SK-N-DZ (cell line): ENCODE measurements around the gene RASL10B.

Experiments
- DNase-seq: peaks from one replicate; pipeline ENCODE4 v3.0.0-alpha.2; 2015; ENCODE audit warnings: low spot score

Gene RASL10B

DNA sequence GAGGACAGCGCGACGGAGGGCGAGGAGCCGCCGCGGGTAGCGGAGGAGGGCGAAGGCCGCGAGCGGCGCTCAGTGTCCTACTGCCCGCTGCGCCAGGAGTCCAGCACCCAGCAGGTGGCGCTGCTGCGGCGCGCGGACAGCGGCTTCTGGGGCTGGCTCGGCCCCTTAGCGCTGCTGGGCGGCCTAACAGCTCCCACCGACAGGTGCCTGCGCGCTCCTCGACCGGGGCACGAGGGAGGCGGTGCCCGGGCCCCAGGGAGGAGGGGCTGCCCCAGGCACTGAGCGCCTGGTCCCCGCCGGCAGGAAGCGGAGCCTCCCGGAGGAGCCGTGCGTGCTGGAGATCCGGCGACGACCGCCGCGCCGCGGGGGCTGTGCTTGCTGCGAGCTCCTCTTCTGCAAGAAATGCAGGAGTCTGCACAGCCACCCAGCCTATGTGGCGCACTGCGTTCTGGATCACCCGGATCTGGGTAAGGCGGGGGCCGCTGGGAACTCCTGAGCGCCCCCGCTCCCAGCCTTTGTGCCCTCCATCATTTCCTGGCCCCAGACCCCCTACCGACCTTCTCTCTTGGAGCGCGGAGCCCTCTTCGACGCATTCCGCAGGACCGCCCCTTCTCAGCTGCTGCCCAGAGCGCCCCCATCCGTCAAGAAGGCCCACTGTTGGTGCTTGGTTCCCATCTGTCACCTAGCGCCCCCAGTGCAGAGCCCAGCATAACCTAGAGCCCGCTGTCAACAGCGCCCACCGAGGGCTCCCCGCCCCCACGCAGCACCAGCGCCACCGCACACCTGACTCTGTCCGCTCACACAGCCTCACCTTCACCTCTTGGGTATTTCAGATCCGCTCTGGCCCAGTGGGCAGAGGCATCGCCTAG is 32.9 kb downstream of the RASL10B start:
- DNase-seq = peak; percentile 91

GRCh38 chr17:35765086-35765710 is 33.8 kb downstream of the RASL10B start:
- no peak for DNase-seq

- peak; percentile 59 for DNase-seq
Measured at GRCh38 chr17:35765756-35766488, 34.5 kb downstream of the RASL10B start.

DNA sequence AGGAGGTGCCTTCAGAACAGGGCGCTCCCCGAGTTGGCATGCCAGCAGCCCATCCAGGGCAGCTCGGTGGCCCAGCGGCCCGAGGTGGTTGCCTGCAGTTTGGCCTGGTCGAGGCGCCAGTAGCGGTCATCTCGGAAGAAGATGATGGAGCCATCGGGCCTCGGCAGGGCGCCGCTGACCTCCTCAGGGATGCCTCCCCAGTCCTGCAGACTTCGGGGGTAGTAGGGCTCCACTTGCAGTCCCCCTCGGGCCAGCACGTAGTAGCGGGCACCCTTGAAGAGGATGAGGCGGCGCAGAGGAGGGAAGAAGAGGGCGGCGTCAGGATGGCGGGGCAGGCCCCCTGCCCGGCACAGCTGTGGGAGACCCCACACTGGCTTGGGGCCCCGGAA is 35.0 kb downstream of the RASL10B start:
- DNase-seq = no peak

- no peak for DNase-seq
Measured at GRCh38 chr17:35766903-35767510, 35.6 kb downstream of the RASL10B start.

- no peak for DNase-seq
Measured at GRCh38 chr17:35768797-35769196, 37.4 kb downstream of the RASL10B start.

- DNase-seq = no peak
Measured at GRCh38 chr17:35769895-35770486, 38.6 kb downstream of the RASL10B start.

DNA sequence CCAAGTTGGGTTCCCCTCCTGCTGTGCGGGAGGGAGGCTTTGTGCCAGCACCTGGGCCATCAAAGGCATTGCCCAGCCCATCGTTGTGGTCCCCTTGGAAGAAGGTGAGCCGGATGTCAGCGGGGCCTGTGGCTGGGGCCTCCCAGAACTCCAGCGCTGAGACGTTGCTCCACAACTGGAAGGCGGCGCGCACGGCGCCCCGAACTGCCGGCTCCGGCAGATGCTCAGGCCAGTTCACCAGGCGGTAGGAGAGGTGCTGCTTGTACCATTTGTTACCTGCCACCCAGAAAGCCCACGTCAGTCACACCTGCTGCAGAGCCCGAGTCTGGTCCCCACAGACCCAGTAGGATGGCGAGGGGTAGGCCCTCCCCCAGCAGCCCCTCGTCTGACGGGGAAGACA is 41.7 kb downstream of the RASL10B start:
- DNase-seq = no peak

GRCh38 chr17:35773679-35774425 is 42.4 kb downstream of the RASL10B start:
- DNase-seq = no peak

- peak; percentile 32 for DNase-seq
Measured at GRCh38 chr17:35774499-35774898, 43.1 kb downstream of the RASL10B start.

DNA sequence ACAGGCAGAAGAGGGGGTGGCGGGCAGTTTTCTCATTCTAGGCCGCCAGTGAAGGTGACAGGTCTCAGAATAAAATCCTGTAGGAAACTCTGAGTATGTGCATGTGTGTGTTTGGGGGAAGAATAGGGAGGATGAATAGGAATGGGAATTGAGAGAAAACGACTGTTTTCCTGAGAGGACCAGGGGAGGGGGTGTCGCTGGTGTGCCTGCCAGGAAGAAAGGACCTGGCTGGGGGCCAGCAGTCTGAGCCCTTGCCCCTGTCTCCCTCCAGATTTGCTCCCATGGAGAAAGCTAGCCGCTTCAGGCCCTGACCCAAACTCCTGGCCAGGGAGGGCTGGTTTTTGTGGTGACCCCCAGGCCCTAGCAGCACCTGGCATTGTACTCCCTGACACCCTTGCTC is 43.6 kb downstream of the RASL10B start:
- no peak for DNase-seq

DNA sequence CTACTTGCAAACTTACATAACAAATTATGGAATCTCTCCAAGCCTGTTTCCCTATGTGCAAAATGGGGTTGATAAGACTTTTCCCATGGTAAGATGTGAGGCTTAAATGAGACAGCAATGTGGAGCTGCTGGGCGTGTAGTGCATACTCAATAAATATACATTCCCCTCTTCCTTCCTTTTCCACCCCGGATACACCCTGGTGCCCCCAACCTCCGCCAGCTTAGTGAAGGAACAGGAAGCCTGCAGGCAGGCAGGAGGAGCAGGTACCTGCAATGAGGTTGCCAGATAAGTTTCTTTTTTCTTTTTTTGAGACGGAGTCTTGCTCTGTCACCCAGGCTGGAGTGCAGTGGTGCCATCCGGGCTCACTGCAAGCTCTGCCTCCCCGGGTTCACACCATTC is 44.1 kb downstream of the RASL10B start:
- DNase-seq = no peak

DNA sequence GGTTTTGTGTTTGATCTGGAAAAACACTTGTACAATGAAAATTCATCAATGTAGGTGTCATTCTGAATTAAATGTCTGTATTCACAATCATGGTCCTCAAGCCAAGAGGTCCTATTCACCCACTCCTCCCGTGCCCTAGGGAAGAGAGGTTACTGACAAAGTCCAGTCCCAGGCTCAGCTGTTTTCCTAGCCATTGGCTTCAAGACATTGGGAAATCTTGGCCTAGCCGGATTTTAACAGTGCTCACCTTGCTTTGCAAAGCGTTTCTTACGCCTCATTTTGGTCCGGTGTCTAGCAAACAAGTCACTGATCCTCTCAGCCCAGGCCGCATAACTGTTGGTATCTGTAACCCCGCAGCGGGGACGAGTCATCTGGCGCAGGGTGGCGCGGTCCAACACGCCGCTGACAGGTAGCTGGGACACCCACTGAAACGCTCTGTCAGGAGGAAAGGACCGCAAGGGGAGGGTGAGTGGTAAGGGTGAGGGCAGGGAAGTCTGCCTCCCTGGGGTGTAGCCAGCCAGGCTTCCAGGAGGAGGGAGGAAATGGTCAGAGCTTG is 47.3 kb downstream of the RASL10B start:
- DNase-seq = no peak

GRCh38 chr17:35780950-35781349 is 49.5 kb downstream of the RASL10B start:
- DNase-seq = no peak

- DNase-seq = no peak
Measured at GRCh38 chr17:35784895-35785294, 53.5 kb downstream of the RASL10B start.

DNA sequence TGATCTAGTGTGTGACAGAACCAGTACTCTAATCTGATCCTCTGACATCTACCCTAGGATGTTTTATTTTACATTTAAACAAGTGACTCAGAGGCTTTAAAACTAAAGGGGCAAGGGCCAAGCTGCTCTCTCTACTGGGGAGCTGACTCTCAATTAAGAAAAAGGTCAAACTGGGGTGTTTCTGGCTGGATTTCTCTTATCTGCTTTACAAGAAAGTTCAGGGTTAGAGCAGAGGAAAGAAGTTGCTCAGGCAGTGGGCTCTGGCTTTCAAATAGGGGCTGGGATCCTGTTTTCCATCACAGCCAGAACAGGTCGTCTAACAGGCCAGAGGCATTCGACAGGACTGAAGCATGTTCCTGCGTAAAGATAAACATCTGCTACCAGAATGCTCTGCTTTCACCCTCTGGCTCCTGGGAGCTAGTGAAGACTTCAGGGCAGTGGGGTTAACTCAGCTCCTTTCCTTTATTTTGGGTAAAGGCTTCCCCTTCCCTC is 55.5 kb downstream of the RASL10B start:
- peak; percentile 90 for DNase-seq

DNA sequence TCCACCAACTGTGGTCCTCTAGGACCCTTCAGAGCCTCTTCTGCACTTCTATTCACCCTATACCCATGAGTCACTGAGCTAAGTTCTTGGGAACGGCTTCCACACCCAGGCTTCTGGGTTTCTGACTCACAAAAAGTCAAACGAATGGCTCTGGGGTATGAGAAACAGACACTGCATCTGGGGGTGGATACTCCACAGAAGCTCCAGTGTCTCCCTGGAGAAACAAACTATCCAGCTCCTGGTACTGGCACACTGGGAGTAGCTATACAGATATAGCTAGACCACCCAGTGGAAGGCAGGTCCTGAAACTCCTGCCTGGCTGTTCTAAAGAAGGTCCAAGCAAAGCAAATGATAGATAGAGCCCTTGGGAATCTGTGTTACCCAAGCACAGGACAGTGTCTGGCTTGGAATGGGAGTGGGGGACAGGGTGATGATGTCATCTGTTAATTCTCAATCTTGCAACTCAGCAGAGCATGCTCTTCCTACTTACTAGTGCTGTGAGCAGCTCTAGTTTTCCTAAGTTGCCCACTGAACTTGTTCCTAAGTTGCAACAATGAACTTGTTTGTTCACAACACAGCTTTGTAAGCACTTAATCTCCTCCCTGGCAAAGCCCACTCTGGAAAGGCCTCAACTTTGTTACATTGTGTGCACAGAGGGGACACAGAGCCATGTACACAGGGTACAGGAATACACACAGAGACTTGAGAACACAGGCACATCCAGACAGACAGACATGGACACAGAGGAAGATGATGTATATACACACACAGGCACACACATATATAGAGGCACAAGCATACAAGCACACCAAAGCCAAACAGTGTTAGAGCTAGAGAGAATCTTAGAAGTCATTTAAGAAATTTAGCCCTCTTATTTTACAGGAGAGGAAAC is 57.3 kb downstream of the RASL10B start:
- DNase-seq = no peak

GRCh38 chr17:35790841-35791240 is 59.4 kb downstream of the RASL10B start:
- DNase-seq = no peak

DNA sequence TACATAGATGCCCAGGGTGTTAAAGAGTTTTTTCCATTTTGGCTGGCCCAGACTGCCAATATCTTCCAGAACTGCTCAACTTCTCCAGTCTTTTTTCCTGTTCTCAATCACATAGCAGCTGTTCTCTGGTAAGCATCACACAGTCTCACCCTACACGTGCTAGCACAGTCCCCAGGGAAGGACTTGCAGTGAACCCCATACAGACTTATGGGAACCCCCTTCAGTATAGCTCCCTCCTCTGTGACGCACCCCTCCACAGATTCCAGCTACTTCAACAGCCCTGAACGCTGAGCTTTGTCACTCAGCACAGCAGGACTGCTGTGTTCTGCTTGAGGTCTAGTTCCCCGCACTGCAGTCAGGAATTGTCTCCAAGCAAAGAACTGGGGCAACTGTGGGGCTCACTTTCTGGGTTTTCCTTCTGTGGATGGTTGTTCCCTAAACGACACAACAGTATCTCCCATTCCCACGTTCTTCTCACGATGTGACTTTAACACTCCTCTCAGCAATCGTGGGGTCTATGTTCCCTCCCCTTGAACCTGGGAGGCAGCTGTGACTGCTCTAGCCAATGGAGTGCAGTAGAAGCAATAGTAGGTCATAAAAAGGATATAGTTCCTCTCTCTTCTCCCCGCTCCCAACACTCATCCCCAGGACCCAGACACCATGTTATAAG is 60.4 kb downstream of the RASL10B start:
- no peak for DNase-seq
